Measurements from ENCODE around the gene SLC49A4.

DNA sequence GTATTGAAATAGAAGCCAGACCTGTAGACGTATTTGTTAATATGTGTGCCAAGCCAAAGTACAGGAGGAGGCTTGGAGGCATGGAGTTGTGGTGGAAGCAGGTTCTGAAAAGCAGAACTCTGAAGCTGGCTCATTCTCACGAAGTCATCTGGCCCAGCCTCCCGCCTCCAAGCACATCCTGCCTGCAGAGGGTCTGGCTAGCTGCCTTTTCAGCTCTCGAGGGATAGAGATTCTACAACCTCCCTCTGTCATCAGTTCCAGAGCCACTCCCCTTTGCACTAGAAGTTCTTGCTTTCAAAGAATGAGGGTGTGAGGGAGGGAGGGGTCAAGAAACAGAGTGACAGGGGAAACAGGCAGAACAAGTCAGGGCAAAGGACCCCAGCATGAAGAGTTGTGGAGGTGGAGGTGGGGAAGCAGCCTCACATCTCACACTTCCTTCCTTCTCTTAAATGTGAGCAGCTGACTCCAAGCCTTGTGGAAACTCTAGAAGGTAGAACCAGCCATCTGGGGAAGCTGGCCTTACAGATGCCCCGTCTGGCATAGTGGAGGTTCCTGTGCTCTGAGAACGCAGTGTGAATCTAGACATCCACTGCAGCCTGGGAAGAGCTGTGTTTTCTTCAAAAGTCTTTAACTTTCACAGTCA lies 95.3 kb downstream of the SLC49A4 start:
- no peak for TF ChIP-seq CTCF (IDR thresholded peaks at IDR 0.05)
- TF ChIP-seq POLR2A (IDR thresholded peaks at IDR 0.05), result no peak
